Measurements from ENCODE around the gene SPSB4.

DNA sequence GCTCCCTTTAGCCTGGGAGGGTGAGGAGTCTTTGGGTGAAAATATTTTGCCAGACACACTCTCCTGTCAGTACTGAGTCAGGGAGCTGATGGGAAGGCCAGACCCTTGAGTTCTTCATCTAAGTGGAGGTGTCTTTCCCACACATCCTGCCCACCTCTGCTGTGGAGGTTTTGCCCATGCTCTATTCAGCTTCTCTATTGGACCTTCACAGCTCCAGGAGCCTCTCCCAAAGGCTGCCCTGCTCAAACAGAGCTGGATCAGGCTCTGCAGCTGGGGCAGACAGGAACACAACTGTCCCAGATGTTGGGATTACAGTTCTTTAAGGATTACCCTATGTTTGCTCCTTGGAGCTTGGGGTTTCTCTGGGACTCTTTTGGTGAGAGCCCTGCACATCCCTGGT lies 77.9 kb downstream of the SPSB4 start:
- TF ChIP-seq, protein P1, sequence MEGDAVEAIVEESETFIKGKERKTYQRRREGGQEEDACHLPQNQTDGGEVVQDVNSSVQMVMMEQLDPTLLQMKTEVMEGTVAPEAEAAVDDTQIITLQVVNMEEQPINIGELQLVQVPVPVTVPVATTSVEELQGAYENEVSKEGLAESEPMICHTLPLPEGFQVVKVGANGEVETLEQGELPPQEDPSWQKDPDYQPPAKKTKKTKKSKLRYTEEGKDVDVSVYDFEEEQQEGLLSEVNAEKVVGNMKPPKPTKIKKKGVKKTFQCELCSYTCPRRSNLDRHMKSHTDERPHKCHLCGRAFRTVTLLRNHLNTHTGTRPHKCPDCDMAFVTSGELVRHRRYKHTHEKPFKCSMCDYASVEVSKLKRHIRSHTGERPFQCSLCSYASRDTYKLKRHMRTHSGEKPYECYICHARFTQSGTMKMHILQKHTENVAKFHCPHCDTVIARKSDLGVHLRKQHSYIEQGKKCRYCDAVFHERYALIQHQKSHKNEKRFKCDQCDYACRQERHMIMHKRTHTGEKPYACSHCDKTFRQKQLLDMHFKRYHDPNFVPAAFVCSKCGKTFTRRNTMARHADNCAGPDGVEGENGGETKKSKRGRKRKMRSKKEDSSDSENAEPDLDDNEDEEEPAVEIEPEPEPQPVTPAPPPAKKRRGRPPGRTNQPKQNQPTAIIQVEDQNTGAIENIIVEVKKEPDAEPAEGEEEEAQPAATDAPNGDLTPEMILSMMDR (IDR thresholded peaks at IDR 0.05): no peak
- TF ChIP-seq EP300 (IDR thresholded peaks at IDR 0.05): no peak

Data from ovary (tissue), 3 donors.